Thyroid gland (tissue), 4 donors: ENCODE data around the gene CORO1C.

Experiments used
- POLR2A ChIP-seq, 2 donors: fragments of 450-650 bp; IDR thresholded peaks; one replicate each; pipeline ENCODE4 v1.6.1; 2017; ENCODE audit warnings: antibody characterized with exemption in 2 of 2, mild to moderate bottlenecking in 2 of 2, moderate library complexity in 1 of 2
- TF ChIP-seq, protein P1 (sequence below), 6 experiments: fragments of 200-600 bp in 3 of 6; fragments of 450-650 bp in 3 of 6; sonication (generic) in 3 of 6; IDR thresholded peaks; one replicate each; pipeline ENCODE4 v1.5.1; 2016 to 2019; ENCODE audit warnings: antibody characterized with exemption in 6 of 6, mild to moderate bottlenecking in 2 of 6, inconsistent platforms in 1 of 6, moderate library complexity in 1 of 6

- TF ChIP-seq, protein P1, sequence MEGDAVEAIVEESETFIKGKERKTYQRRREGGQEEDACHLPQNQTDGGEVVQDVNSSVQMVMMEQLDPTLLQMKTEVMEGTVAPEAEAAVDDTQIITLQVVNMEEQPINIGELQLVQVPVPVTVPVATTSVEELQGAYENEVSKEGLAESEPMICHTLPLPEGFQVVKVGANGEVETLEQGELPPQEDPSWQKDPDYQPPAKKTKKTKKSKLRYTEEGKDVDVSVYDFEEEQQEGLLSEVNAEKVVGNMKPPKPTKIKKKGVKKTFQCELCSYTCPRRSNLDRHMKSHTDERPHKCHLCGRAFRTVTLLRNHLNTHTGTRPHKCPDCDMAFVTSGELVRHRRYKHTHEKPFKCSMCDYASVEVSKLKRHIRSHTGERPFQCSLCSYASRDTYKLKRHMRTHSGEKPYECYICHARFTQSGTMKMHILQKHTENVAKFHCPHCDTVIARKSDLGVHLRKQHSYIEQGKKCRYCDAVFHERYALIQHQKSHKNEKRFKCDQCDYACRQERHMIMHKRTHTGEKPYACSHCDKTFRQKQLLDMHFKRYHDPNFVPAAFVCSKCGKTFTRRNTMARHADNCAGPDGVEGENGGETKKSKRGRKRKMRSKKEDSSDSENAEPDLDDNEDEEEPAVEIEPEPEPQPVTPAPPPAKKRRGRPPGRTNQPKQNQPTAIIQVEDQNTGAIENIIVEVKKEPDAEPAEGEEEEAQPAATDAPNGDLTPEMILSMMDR (IDR thresholded peaks at IDR 0.05), result no peak
- no peak for TF ChIP-seq POLR2A (IDR thresholded peaks at IDR 0.05)
Measured at GRCh38 chr12:108712925-108713203, 18.5 kb downstream of the CORO1C start.
